ENCODE results near the gene C3orf70.

DNA sequence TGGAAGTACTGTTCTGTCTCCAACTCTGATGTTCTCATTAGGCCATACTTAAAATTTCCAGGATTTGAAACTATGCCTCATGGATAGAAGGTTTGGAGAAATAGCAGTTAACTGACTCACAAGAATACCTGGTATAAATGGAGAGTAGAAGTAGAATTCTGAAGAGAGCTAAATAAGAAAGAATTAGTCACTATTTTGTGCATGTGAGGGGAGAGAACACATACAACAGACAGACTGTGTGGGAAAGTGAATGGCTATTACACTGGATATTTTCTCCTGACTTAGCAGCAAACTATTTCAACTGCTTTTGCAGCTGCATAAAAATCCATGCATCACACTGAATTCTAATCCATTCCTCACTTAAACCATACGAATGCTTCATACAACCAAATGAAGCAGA, 71.3 kb downstream of the C3orf70 start:
- no peak for TF ChIP-seq SP4 (IDR thresholded peaks at IDR 0.05; ENCODE audit: low read length)
- no peak for TF ChIP-seq JUN (IDR thresholded peaks at IDR 0.05; ENCODE audit: low read depth, low read length)
- TF ChIP-seq, protein P1, sequence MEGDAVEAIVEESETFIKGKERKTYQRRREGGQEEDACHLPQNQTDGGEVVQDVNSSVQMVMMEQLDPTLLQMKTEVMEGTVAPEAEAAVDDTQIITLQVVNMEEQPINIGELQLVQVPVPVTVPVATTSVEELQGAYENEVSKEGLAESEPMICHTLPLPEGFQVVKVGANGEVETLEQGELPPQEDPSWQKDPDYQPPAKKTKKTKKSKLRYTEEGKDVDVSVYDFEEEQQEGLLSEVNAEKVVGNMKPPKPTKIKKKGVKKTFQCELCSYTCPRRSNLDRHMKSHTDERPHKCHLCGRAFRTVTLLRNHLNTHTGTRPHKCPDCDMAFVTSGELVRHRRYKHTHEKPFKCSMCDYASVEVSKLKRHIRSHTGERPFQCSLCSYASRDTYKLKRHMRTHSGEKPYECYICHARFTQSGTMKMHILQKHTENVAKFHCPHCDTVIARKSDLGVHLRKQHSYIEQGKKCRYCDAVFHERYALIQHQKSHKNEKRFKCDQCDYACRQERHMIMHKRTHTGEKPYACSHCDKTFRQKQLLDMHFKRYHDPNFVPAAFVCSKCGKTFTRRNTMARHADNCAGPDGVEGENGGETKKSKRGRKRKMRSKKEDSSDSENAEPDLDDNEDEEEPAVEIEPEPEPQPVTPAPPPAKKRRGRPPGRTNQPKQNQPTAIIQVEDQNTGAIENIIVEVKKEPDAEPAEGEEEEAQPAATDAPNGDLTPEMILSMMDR (IDR thresholded peaks at IDR 0.05; ENCODE audit: control extremely low read depth in 1 of 3, insufficient read depth in 1 of 3, low read depth in 1 of 3, low read length in 3 of 3), result no peak
- TF ChIP-seq RAD21 (IDR thresholded peaks at IDR 0.05 in 1 of 2, conservative IDR thresholded peaks at IDR 0.05 in 1 of 2; ENCODE audit: low read depth in 2 of 2, low read length in 2 of 2), result no peak
- no peak for TF ChIP-seq MAFK (IDR thresholded peaks at IDR 0.05; ENCODE audit: low read depth, low read length)
- TF ChIP-seq POLR2A (IDR thresholded peaks at IDR 0.05; ENCODE audit: control extremely low read depth in 1 of 2, low read depth in 2 of 2, low read length in 2 of 2), result no peak
- no peak for TF ChIP-seq CBX5 (IDR thresholded peaks at IDR 0.05; ENCODE audit: low read depth, low read length)
